GM19023 (cell line): ENCODE measurements around the gene ATP2B1.
A peak's percentile ranks its signal among the peaks of the same experiment; 100 is the strongest.
"Not testable (repeated sequence)": the region's sequence is repeated elsewhere in the genome, so short reads cannot be mapped to it uniquely, and the experiment has no call there.

Experiments
- ATAC-seq: cut with Tn5 transposase; IDR thresholded peaks from one replicate; pipeline ENCODE4 v1.9.1; 2021; ENCODE audit warnings: mild to moderate bottlenecking, moderate library complexity; ENCODE audit not compliant: unreplicated experiment

ATP2B1 gene

DNA sequence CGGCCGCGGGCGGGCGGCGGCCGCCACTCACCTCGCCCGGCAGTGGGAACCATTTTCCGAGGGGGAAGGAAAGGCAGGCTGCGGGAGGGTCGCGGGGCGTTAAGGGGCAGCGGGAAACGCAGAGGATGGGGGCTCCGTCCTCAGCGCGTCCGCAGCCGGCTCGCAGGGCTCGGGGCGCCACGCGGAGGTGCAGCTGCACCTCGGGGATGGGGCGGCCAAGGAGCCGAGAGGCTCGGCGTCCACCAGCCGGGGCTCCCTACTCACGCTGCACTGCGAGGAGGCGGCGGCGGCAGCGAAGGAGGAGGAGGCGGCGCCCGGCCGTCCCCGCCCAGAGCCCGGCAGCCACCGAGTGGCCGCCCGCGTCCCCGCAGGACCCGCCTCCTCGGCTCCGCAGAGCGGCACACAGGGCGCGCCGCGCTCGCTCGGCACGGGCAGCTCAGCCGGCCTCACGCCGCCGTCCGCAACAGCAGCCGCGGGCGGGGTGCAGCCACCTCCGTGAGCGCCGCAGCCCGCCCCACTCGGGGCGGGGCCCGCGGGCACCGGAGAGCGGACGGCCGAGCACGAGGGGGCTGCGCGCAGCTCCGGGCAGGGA is at the start of gene ATP2B1:
Gene ATP2B1, minus strand, starts transcription at position 274 of the 592 bp plus-strand sequence. CDS start 52,952 bp downstream, outside the sequence.
- peak; percentile 56 for ATAC-seq

DNA sequence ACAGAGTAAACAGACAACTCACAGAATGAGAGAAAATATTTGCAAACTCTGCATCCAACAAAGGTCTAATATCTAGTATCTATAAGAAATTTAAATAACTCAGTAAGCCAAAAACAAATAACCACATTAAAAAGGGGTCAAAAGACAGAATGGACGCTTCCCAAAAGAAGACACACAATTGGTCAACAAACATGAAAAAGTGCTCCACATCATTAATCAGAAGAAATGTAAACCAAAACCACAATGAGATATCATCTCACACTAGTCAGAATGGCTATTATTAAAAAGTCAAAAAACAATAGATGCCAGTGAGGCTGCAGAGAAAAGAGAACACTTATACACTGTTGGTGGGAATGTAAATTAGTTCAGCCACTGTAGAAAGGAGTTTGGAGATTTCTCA is 49.3 kb upstream of the ATP2B1 start:
- ATAC-seq, result not testable (repeated sequence)

DNA sequence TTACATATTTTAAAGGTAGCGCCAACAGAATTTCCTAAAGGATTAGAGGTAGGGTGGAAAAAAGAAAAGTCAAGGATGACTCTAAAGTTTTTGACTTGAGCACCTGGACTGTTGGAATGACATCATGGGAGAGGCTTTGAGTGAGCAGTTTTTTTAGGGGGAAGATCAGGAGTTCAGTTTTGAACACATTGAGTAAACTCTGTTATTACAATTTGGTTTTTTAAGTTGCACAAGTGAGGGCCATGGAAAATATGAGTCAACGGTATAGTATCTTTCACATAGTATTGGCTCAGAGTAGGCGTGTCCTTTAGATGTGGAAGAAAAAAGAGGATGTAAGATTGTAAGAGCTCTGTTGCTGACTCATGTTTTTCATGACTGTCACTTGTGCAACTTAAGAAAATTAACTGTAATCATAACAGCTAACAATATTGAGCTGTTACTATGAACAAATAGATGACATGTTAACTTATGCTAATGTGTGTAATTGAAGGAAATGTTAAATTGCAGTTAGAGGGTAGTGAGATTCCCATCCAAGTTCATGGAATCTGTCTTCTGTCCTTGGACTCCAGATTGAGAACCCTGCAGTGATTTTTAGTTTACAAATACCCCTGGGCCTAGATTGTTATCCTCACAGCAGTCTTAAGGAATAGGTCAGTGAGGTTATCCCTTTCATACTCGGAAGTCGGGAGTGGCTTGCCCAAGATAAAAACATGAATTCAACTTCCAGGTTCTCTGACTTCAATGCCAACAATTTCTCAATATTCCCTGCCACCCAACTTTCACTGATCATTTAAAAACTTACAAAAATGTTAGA is 48.2 kb upstream of the ATP2B1 start:
- peak; percentile 88 for ATAC-seq

DNA sequence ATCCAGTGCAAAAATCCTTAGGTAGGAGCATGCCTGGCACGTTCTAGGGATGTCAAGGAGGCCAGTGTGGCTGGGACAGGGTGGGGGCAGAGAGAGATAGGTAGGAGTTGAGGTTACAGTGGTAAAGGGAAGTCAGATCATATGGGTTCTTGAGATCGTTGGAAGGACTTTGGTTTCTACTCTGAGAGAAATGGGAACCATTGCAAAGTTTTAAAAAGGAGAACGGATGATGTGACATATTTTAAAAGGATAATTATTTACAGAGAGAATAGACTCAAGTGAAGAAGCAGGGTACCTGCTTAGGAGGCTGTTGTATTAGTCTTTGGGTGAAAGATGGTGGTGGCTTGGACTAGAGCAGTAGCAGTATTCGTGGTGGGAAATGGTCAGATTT is 47.6 kb upstream of the ATP2B1 start:
- ATAC-seq, result peak; percentile 18

- no peak for ATAC-seq
Observed at GRCh38 chr12:89753997-89754396, 45.4 kb upstream of the ATP2B1 start.

DNA sequence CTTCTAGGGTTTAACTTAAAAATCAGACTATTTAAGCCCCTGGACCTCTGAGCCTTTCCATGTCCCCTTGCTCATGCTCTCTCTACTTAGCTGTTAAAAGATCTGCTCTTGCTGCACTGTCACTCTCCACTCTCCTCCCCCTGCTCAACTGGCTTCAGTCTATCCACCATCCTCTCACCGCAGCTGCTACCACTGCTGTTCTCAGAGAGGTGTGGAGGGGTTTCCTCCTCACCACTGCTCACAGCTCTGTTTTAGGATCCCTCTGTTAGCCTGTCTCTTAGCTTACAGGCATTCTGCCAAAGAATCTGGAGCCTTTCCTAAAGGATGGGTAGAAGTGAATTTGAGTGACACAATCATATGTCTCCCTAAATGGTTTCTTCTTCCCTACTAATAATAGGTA is 43.7 kb upstream of the ATP2B1 start:
- ATAC-seq, result peak; percentile 53

DNA sequence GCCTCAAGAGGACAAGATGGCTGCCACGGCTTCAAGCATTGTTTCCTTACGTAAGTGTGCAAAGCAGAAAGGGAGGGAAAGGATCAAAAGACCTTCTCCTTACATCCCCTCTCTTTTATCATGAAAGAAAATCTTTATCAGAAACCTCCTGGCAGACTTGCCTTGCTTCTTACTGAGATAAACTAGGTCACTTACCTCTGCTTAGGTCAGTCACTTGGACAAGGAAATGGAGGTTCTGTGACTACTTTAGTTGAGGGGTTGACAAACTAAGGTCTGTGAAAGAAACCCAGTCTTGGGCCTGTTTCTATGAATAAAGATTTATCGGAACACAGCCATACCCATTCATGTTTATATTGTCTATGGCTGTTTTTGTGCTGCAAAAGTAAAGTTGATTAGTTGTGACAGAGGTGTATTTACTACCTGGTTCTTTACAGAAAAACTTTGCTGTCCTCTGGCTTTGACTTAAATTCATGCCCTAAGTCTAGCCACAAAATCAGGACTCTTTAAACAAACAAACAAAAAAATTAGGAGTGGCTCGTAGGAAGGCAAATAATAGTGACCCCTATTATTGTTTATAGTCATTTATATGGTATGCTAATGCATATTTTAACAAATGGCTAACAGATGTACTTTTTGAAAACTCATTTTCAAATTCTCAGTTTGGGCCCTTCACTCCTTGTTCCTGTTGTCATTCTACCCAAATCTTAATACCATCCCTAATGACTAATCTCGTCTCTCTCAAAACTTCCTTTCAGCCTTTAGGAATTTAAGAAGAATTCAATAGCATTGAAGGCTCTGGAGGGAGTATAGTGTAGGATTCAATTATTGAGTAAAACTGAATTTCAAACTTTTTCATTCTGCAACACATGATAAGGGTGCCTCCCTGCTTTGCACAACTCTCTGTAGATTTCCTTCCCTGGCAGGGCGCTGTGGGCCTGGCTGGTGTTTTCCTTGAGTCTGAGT is 42.0 kb upstream of the ATP2B1 start:
- no peak for ATAC-seq

GRCh38 chr12:89748791-89749190 is 40.2 kb upstream of the ATP2B1 start:
- no peak for ATAC-seq

- no peak for ATAC-seq
Observed at GRCh38 chr12:89745286-89745685, 36.6 kb upstream of the ATP2B1 start.

- ATAC-seq, result no peak
Observed at GRCh38 chr12:89742337-89743022, 33.8 kb upstream of the ATP2B1 start.

GRCh38 chr12:89740943-89741342 is 32.3 kb upstream of the ATP2B1 start:
- ATAC-seq, result no peak

DNA sequence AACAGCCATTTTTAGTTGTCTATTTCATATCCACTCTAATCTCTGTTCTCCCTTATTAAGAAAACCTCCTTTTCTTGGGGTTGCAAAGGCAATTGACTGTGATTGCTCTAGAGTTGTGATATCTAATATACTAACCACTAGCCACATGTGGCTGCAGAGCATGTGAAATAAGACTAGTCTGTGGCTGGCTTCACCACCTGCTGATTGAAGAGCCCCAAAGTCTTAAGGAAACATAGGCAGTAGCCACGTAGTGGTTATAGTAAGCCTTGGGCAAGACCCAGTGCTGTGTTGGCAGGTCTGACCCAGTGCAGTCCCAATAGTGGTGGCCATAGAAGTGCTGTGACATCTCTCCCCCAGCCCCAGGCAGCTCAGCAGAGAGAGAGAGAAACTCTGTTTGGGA is 28.4 kb upstream of the ATP2B1 start:
- no peak for ATAC-seq

GRCh38 chr12:89733579-89734201 is 25.1 kb upstream of the ATP2B1 start:
- ATAC-seq, result no peak

- ATAC-seq, result no peak
Observed at GRCh38 chr12:89732522-89732921, 23.9 kb upstream of the ATP2B1 start.

GRCh38 chr12:89731614-89732013 is 23.0 kb upstream of the ATP2B1 start:
- ATAC-seq, result no peak

DNA sequence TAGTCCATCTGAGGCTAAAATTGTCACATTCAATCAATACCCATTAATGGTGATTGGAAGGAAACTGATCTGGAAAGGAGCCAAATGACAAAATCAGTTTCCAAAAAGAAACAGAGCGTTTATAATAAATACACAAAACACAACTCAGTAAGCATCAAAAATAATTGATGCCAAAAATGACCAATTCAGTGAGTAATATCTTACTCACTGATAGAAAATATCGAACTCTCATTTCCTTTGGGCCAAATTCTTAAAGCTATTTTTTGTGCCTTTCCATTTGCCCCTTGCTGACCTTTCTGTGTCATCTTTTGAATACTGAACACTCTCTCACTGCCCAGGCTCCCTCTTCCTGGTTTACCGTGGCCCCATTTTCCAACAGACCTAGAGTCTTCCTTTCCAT is 22.5 kb upstream of the ATP2B1 start:
- no peak for ATAC-seq

- no peak for ATAC-seq
Observed at GRCh38 chr12:89729946-89730459, 21.4 kb upstream of the ATP2B1 start.

GRCh38 chr12:89723276-89723675 is 14.6 kb upstream of the ATP2B1 start:
- ATAC-seq, result no peak

GRCh38 chr12:89721291-89721987 is 12.8 kb upstream of the ATP2B1 start:
- ATAC-seq, result peak; percentile 93
